GM12874 (cell line): Measurements from ENCODE around the gene PSG4.
"Not testable (repeated sequence)": the region's sequence is repeated elsewhere in the genome, so short reads cannot be mapped to it uniquely, and the experiment has no call there.

Experiments
- TF ChIP-seq, protein P1 (sequence below): IDR thresholded peaks from 2 replicates; pipeline ENCODE4 v1.5.1; 2011; ENCODE audit warnings: low read depth, mild to moderate bottlenecking, control low read depth, low read length, moderate library complexity; ENCODE audit not compliant: insufficient read depth

The PSG4 gene

DNA sequence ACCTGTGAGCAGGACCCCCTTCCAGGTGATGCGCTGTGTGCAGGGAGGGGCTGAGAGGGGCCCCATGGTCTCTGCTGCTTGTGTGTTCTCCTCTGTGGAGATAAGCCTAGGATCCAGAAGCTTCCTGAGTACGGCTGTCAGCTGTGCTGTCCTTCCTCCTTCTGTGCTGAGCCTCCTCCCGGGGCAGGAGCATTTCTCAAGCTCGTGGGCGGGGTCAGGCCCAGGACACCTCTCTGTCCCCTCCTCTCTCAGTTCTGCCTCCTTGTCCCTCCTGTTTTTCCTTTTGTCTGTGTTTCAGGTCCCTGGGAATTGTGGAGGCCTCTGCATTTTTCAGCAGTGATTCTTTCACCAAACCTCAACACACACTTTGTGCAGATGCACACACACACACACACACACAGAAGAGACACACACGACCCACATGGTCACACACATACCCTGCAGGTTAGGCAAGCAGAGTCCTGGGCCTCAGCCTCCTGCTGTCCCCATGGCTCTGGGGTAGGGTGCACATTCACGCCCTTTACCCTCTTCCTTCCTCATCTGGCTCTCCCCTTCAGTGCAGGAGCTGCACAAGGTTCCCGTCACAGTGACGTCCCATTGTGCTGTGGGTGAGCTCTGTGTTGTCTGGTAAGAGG lies at the start of gene PSG4:
Gene PSG4, minus strand, starts transcription at position 168 of the 635 bp plus-strand sequence. Its CDS starts 102 bp downstream, at position 66.
- TF ChIP-seq, protein P1, sequence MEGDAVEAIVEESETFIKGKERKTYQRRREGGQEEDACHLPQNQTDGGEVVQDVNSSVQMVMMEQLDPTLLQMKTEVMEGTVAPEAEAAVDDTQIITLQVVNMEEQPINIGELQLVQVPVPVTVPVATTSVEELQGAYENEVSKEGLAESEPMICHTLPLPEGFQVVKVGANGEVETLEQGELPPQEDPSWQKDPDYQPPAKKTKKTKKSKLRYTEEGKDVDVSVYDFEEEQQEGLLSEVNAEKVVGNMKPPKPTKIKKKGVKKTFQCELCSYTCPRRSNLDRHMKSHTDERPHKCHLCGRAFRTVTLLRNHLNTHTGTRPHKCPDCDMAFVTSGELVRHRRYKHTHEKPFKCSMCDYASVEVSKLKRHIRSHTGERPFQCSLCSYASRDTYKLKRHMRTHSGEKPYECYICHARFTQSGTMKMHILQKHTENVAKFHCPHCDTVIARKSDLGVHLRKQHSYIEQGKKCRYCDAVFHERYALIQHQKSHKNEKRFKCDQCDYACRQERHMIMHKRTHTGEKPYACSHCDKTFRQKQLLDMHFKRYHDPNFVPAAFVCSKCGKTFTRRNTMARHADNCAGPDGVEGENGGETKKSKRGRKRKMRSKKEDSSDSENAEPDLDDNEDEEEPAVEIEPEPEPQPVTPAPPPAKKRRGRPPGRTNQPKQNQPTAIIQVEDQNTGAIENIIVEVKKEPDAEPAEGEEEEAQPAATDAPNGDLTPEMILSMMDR: not testable (repeated sequence)

DNA sequence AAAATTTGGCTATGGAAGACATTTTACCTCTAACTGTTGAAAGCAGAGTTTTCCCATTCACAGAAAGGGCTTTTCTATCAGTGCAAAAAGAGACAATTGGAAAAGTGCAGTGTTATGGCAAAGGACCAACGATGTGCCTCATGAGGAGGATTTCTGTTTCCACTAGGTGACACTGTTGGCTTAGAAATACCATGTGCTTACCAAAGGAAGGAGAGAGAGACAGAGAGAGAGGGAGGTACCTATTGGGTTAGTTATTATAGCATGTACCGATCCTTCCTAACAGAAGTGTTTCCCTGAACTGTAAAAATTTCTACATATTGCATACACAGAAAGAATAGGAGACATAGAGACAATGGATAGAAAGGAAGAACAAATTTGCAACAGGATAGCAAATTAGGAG lies 23.9 kb upstream of the PSG4 start:
- TF ChIP-seq, protein P1: no peak

DNA sequence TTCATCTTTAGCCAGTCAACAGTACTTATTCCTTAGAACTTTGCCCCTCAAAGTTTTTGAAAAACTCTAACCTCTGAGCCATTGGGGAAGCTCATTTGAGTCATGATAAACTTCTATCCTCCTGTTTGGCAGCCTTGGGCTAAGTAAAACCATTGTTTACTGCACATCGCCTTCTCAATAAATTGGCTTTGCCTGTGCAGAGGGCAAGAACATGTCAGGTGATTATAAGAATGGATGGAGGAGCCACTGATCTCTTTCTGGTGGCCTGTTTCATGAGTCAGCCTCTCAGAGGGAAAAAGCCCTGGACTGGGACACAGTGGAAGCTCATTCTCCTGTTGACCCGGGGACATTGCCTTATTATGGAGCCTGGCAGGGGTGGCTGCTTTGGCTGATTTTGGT lies 19.4 kb upstream of the PSG4 start:
- TF ChIP-seq, protein P1: no peak

DNA sequence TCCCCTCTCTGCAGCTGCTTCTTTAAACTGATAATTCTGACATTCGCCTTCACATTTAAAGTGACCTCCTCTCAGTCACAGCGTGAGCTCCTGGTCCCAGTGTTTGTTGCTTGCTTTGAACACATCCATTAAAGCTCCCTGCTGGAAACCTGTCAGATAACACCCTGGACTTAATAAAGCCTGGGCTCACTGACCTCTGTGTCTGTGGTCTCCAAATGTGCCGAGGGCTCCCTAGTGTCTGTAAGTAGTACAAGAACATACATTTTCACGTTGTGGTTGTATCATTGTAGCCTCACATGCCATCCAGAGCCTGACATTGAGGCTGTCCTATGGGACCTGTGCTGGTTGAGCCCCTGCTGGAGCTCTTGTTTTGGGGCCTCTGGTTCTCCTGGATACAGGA lies 2.6 kb upstream of the PSG4 start:
- TF ChIP-seq, protein P1: no peak

DNA sequence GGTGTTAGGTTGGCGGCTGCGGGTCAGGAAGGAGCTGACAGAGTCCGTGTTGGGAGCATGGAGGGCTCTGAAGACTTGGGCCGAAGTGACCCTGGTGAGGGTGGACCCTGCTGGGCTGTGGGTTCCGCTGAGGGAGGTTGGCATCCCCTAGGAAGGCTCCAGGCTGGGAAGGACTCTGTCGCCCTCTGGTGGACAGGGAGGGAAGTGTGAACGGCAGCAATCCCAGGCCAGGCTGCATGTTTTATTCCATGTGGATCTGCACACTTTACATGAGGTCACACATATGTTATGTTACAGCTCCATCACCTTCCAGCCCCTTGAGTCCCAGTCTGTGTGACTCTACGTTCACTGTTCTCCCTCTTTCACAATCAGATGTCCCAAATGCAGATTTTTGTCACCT lies 1.7 kb upstream of the PSG4 start:
- TF ChIP-seq, protein P1: peak; percentile 41; the same call in 1 of the 2 replicates

DNA sequence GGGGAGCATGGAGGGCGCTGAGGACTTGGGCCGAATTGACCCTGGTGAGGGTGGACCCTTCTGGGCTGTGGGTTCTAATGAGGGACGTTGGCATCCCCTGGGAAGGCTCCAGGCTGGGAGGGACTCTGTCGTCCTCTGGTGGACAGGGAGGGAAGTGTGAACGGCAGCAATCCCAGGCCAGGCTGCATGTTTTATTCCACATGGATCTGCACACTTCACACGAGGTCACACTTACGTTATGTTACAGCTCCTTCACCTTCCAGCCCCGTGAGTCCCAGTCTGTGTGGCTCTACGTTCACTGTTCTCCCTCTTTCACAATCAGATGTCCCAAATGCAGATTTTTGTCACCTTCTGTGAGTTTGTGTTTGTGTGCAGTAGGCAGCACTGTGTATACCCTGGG lies 17.3 kb downstream of the PSG4 start:
- TF ChIP-seq, protein P1: 0 out of 2 replicates have a peak, but pooled peaks have one; percentile 18

DNA sequence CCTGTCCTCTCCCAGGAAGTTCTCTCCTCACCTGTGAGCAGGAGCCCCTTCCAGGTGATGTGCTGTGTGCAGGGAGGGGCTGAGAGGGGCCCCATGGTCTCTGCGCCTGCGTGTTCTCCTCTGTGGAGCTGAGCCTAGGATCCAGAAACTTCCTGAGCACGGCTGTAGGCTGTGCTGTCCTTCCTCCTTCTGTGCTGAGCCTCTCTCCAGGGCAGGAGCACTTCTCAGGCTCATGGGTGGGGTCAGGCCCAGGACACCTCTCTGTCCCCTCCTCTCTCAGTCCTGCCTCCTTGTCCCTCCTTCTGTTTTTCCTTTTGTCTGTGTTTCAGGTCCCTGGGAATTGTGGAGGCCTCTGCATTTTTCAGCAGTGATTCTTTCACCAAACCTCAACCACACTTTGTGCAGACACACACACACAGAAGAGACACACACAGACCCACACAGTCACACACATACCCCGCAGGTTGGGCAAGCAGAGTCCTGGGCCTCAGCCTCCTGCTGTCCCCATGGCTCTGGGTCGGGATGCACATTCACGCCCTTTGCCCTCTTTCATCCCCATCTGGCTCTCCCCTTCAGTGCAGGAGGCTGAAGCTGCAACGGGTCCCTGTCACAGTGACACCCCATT lies 19.0 kb downstream of the PSG4 start, which contains the start of gene PSG5:
Gene PSG5, minus strand, starts transcription at position 226 of the 625 bp plus-strand sequence. Its CDS starts 131 bp downstream, at position 95.
- TF ChIP-seq, protein P1: not testable (repeated sequence)
